ENCODE data around the gene WIF1. TPM values are rescaled to one million over a fixed set of nuclear protein-coding genes. Genes with fewer than 3 reads are reported as not detected.

WIF1 gene
- total and polyA plus RNA-seq, 2 of the 4 experiments (the other 2 are of a cell fraction): not detected

DNA sequence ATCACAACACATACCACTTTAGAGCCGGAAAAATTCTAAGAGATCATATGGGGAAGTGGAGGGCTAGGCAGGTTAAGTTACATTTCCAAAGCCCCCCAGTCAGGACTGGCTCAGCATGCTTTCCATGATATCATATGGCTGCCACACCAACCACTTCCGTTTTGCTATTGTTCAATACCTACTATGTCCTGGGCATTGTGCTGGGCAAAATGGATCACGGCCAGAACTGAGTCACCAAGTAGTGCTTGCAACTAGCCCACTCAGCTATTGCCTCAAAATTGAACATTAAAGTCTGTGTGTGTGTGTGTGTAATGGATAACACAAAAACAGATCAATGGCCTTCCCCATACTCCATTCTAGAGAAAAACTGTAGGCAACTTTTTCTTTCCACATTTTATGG, 22.7 kb downstream of the WIF1 start:
- TF ChIP-seq SMC3 (IDR thresholded peaks at IDR 0.05; ENCODE audit: low read depth, low read length) (no peak), CEBPB (IDR thresholded peaks at IDR 0.05; ENCODE audit: low read depth, low read length) (no peak), USF2 (IDR thresholded peaks at IDR 0.05; ENCODE audit: low read depth, low read length) (no peak), BHLHE40 (IDR thresholded peaks at IDR 0.05; ENCODE audit: low read depth, low read length) (no peak), MAFK (IDR thresholded peaks at IDR 0.05; ENCODE audit: low read depth, low read length) (no peak), CHD1 (IDR thresholded peaks at IDR 0.05; ENCODE audit: low read depth, low read length) (no peak), FOS (IDR thresholded peaks at IDR 0.05; ENCODE audit: low read depth, low read length) (no peak)
- TF ChIP-seq, protein P1, sequence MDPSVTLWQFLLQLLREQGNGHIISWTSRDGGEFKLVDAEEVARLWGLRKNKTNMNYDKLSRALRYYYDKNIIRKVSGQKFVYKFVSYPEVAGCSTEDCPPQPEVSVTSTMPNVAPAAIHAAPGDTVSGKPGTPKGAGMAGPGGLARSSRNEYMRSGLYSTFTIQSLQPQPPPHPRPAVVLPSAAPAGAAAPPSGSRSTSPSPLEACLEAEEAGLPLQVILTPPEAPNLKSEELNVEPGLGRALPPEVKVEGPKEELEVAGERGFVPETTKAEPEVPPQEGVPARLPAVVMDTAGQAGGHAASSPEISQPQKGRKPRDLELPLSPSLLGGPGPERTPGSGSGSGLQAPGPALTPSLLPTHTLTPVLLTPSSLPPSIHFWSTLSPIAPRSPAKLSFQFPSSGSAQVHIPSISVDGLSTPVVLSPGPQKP (IDR thresholded peaks at IDR 0.05; ENCODE audit: borderline replicate concordance, low read depth, low read length): no peak
- Histone ChIP-seq H3K4me2 (ENCODE audit: low read depth, low read length) (no peak overlapping the region), H3K79me1 (ENCODE audit: low read depth in 1 of 2, low read length in 2 of 2) (no peaks in the 10 kb centered on the region), H3K18ac (ENCODE audit: low read depth, low read length) (no peak overlapping the region), H3K14ac (replicated peaks; ENCODE audit: low read depth, low read length) (no peak overlapping the region), H3K4ac (ENCODE audit: low read depth, low read length) (no peak overlapping the region), H4K5ac (ENCODE audit: low read depth, low read length) (no peak overlapping the region), H3K4me3 (ENCODE audit: insufficient read depth, low read depth, low read length) (no peak overlapping the region), H3K27me3 (ENCODE audit: control insufficient read depth, insufficient read depth, low read length) (peaks cover 16% of the 10 kb centered on the region), H3K9me1 (ENCODE audit: insufficient read depth, low read length) (no peaks in the 10 kb centered on the region), H3K4me1 (ENCODE audit: control insufficient read depth, insufficient read depth, low read length) (no peaks in the 10 kb centered on the region), H2BK15ac (ENCODE audit: low read depth, low read length) (no peak overlapping the region), H4K8ac (ENCODE audit: low read depth in 2 of 2, low read length in 2 of 2) (no peak overlapping the region), H3K27ac (ENCODE audit: insufficient read depth, low read length) (no peak overlapping the region), H2BK120ac (ENCODE audit: low read depth, low read length) (no peak overlapping the region), H2AK9ac (replicated peaks; ENCODE audit: low read depth, low read length, poor library complexity) (no peak overlapping the region), H3K36me3 (ENCODE audit: control insufficient read depth, insufficient read depth, low read length) (no peaks in the 10 kb centered on the region), H2BK20ac (ENCODE audit: low read depth, low read length) (no peak overlapping the region), H2AK5ac (ENCODE audit: low read depth, low read length) (no peak overlapping the region), H4K91ac (ENCODE audit: insufficient read depth, low read depth, low read length) (no peak overlapping the region), H3K23ac (ENCODE audit: low read depth, low read length) (no peak overlapping the region), H3K56ac (ENCODE audit: extremely low read depth, insufficient read depth, low read length) (no peak overlapping the region), H2AFZ (replicated peaks; ENCODE audit: low read length, poor library complexity) (no peak overlapping the region), H2BK5ac (ENCODE audit: low read depth, low read length, poor library complexity, severe bottlenecking) (no peak overlapping the region), H4K20me1 (ENCODE audit: insufficient read depth, low read length) (no peaks in the 10 kb centered on the region), H3K9me3 (ENCODE audit: control insufficient read depth, insufficient read depth, low read length) (no peaks in the 10 kb centered on the region), H3K9ac (ENCODE audit: low read depth, low read length) (no peak overlapping the region)
- intact Hi-C loops (cut with micrococcal nuclease): no loop called here
- dilution Hi-C loops (cut with HindIII; ENCODE audit: low sequenced_read_pairs, unreplicated experiment): no loop called here
- in situ Hi-C loops (cut with MboI; ENCODE audit: low sequenced_read_pairs): no loop called here
- no TSS peak for BruUV-seq (replicated peaks)
- no peak for DNase-seq
- ATAC-seq (ENCODE audit: low read depth): no peak
- ChIA-PET CTCF (no interaction called here), POLR2A (ENCODE audit: unreplicated experiment) (no interaction called here)
- no CpG with 5 or more reads among the region's 3 CpGs for WGBS, 2 experiments (ENCODE audit: extremely low coverage in 2 of 2, insufficient read length in 1 of 2)

Data from IMR-90 (cell line).